Heart right ventricle (tissue), 16 donors: ENCODE results near the gene PRPF8. TPM values are rescaled to one million over a fixed set of nuclear protein-coding genes. Genes with fewer than 3 reads are reported as not detected.
A peak's percentile ranks its signal among the peaks of the same experiment; 100 is the strongest.

Experiments
- ATAC-seq, 8 donors: fragments of 200-7000 bp; cut with Tn5 transposase; one replicate each; pipeline ENCODE4 v1.9.1; 2020; ENCODE audit warnings: mild to moderate bottlenecking in 8 of 8, moderate library complexity in 8 of 8, moderate number of reproducible peaks in 1 of 8
- DNase-seq, 2 donors: peaks; one replicate each; pipeline ENCODE4 v3.0.0-alpha.2; 2020
- H3K27ac ChIP-seq, 10 donors: fragments of 200-600 bp; sonication (generic) in 2 of 10; one replicate each; pipeline versions ENCODE4 v1.5.0 to v1.8.0; 2020 to 2022; ENCODE audit warnings: mild to moderate bottlenecking in 3 of 10
- H3K27me3 ChIP-seq, 7 donors: fragments of 200-600 bp; one replicate each; pipeline ENCODE4 v1.8.0; 2021 to 2022; ENCODE audit warnings: mild to moderate bottlenecking in 2 of 7
- H3K36me3 ChIP-seq, 9 donors: fragments of 200-600 bp; sonication (generic) in 1 of 9; one replicate each; pipeline versions ENCODE4 v1.5.0 to v1.8.0; 2020 to 2022; ENCODE audit warnings: mild to moderate bottlenecking in 2 of 9
- H3K4me1 ChIP-seq, 9 donors: fragments of 200-600 bp; sonication (generic) in 1 of 9; one replicate each; pipeline versions ENCODE4 v1.5.0 to v1.8.0; 2020 to 2022; ENCODE audit warnings: mild to moderate bottlenecking in 4 of 9
- H3K4me3 ChIP-seq, 10 donors: fragments of 200-600 bp; sonication (generic) in 2 of 10; one replicate each; pipeline versions ENCODE4 v1.5.0 to v1.8.0; 2020 to 2022; ENCODE audit warnings: mild to moderate bottlenecking in 7 of 10, moderate library complexity in 2 of 10
- H3K9me3 ChIP-seq, 11 donors: fragments of 200-600 bp in 10 of 11; sonication (generic) in 2 of 11; one replicate each; pipeline versions ENCODE4 v1.5.0 to v1.8.0; 2013 to 2022; ENCODE audit warnings: mild to moderate bottlenecking in 2 of 11, control low read depth in 1 of 11, moderate library complexity in 1 of 11
- WGBS, 2 donors: extraction: QIAGEN DNeasy Blood & Tissue Kit; methylation state at CpG; one replicate each; pipeline ENCODE4 v1.1.7; 2013; ENCODE audit warnings: inconsistent platforms in 1 of 2; 5-methylcytosine and 5-hydroxymethylcytosine counted together
- intact Hi-C, 10 donors: fragments of 100-400 bp; cut with DNase I; formaldehyde crosslinking; loops; one replicate each; pipeline versions ENCODE4 v1.11.1 to v1.14.2; 2022
- polyA plus RNA-seq, 2 donors: library from polyadenylated mRNA; stranded (reverse); fragments of 200-250 nt; gene quantifications; one replicate each; pipeline ENCODE4 v1.2.3, GENCODE V29; 2013
- total RNA-seq, 10 donors: library from RNA; stranded (reverse); fragmentation: NEBNext Ultra II Directional in 3 of 10; extraction: Animal tissue kit (Norgen Biotek cat#: 25700) in 3 of 10; gene quantifications; one replicate each; pipeline versions ENCODE4 v1.2.1 to v1.2.4, GENCODE V29; 2021 to 2023
- TF ChIP-seq, protein P1 (sequence below), 9 donors: fragments of 200-600 bp; sonication (generic) in 2 of 9; IDR thresholded peaks; one replicate each; pipeline versions ENCODE4 v1.5.0 to v1.8.0; 2021 to 2022; ENCODE audit warnings: antibody characterized with exemption in 9 of 9, mild to moderate bottlenecking in 5 of 9, moderate library complexity in 1 of 9
- donor health status: Arrhythmogenic right ventricular cardiomyopathy.
- donor health status: ischemic (EF 13 %, LVEDD 7.1; RV severe dilation, severe dysfunction).
- donor health status: healthy with polysubstance abuse.
- donor health status: DM: no; HTN: yes; CAD: no.
- donor health status: DM: no; HTN: no; CAD: no.
- donor health status: ischemic (EF 25% LVEDD 6.9; RV normal size, moderate dysfunction).
- donor health status: ischemic (EF 25% LVEDD 5.7; RV mildly dilated, moderate dysfunction).
- donor health status: healthy.
- donor health status: DM: yes; HTN: yes; CAD: no.
- donor health status: Ischemic cardiomyopathy.
- donor health status: ischemic (EF 35%, LVEDD 5.7; RV mildly dilated, moderate dysfunction).
- donor health status: nonischemic (EF 11% LVEDD 7.7; RV severe dilation, severe dysfunction).
- donor health status: DM: yes; HTN: yes; CAD: no.
- donor health status: PGD.
- donor health status: ischemic (EF 29% LVEDD 5.4; RV normal size, mild dysfunction).
- donor health status: nonischemic (EF 23%, LVEDD 6.1; RV moderate dilation, normal function).

Gene PRPF8
- total and polyA plus RNA-seq, 12 donors = 79.1 to 205 (median 173) TPM

DNA sequence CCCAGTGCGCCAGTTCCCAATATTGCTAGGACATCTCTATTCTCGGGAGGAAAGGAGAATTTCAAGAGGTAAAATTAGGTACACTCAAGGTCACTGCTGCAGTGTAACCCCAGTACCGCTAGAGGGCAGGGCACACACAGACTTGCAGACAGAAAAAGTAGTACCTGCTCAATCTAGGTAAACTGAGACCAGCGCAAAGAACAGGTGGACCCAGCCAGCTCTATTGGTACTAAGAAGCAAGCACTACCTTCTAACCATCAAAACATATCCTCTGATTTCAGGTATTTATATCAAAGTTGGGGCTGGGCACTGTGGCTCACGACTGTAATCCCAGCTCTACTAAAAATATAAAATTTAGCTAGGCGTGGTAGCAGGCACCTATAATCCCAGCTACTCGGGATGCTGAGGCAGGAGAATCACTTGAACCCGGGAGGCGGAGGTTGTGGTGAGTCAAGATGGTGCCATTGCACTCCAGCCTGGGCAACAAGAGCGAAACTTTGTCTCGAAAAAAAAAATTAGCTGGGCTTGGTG is 36.3 kb upstream of the PRPF8 start:
- Histone ChIP-seq H3K9me3 (no peaks in the 10 kb centered on the region), H3K4me1 (peaks cover 18 to 64% (median 43%) of the 10 kb centered on the region in 9 donors), H3K27ac (peak overlapping the region in 7 of 10 donors; percentile 21 to 77 (median 63)), H3K4me3 (peak overlapping the region in 2 of 10 donors; percentile 22 to 30), H3K27me3 (no peaks in the 10 kb centered on the region), H3K36me3 (peaks cover 0 to 2% (median 0%) of the 10 kb centered on the region in 9 donors)
- 30 to 37% methylated on average over 11 of the region's 11 CpGs for WGBS, 2 donors
- DNase-seq (peak in 1 of 2 donors; percentile 55), ATAC-seq (no peak)
- intact Hi-C loops = loop anchor here in 6 of 10 donors (2.0 to 10.0 kb wide), 8 partner anchors 61 to 324 kb away; partner anchors contain the start of genes OVCA2 (in 2 of the 6), DPH1 (in 1 of the 6) and RTN4RL1 (in 1 of the 6)
- TF ChIP-seq, protein P1, sequence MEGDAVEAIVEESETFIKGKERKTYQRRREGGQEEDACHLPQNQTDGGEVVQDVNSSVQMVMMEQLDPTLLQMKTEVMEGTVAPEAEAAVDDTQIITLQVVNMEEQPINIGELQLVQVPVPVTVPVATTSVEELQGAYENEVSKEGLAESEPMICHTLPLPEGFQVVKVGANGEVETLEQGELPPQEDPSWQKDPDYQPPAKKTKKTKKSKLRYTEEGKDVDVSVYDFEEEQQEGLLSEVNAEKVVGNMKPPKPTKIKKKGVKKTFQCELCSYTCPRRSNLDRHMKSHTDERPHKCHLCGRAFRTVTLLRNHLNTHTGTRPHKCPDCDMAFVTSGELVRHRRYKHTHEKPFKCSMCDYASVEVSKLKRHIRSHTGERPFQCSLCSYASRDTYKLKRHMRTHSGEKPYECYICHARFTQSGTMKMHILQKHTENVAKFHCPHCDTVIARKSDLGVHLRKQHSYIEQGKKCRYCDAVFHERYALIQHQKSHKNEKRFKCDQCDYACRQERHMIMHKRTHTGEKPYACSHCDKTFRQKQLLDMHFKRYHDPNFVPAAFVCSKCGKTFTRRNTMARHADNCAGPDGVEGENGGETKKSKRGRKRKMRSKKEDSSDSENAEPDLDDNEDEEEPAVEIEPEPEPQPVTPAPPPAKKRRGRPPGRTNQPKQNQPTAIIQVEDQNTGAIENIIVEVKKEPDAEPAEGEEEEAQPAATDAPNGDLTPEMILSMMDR (IDR thresholded peaks at IDR 0.05) = peak; percentile 91 to 98 (median 95)

DNA sequence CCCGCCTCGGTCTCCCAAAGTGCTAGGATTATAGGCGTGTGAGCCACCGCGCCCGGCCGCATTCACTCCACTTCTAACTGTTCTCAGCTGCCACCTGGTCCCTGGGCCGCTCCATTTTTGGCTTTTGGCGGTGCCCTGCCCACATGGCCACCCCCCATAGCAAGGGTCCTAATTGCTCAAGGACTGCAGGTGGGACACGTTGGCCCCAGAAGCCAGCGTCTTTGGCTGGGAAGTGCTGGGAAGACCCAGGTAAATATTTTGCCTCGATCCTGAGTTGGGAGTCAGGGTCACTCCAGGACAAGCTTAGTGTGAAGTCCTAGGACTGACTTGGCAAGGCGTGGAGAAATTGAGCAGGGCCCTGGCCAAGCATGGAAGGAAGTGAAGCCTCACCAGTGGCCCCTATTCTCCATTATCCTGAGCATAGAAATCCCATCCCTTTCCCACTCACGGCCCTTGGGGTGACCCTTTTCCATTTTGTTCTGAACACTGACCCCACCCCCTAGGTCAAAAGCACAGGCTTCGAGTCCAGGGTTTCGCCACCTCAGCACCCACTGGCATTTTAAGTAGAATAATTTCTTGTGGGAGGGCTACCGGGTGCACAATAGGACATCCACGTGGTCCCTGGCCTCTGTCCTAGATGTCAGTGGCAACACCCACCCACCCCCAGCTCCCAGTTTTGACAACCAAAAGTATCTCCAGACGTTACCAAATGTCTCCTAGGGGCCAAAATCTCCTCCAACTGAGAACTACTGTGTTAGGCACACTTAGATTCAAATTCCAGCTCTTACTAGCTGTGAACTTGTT is 33.9 kb upstream of the PRPF8 start:
- DNase-seq = no peak

DNA sequence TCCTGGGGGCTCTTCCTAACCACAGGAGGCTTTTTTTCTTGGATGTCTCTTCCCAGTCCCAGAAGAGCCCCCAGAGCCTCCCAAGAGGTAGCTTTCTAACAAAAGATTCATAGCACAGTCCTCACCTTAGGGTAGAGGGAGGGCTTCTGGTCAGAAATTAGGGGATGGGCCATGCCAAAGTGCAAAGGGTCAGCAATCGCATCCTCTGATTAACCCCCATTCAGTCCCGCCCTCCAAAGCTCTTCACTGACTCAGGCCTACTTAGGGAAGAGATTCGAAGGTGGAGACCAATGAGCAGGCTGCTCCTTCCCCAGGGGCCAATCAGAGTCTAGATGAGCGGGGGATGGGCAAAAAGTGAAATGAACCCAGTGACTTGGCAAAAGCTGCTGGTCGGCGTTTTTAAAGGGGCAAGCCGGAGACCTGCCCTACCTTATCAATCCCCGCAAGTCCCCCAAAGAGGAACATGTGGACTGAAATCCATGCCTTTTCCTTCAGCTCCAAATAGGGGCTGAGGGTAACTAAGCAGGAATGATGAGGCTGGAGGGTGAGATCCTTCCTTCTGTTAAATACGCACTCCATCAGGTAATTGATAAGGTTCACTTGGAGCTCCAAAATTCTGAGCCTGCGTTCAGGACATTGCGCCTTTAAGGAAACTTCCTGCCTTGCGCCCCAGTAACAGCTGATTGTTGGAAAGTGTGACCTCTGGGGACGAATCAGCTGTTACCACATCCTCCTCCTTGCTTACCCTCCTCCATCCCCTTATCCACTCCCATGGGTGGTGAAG is 32.4 kb upstream of the PRPF8 start:
- peak; percentile 53 to 79 (median 68) for ATAC-seq
- peaks cover 17 to 60% (median 50%) of the 10 kb centered on the region in 9 donors for H3K4me1 ChIP-seq
- peak overlapping the region; percentile 97 to 100 (median 98) for H3K27ac ChIP-seq
- H3K36me3 ChIP-seq = peaks cover 0 to 26% (median 18%) of the 10 kb centered on the region in 9 donors
- TF ChIP-seq, protein P1 (IDR thresholded peaks at IDR 0.05) = no peak
- peak overlapping the region; percentile 45 to 99 (median 81) for H3K4me3 ChIP-seq
- no peaks in the 10 kb centered on the region for H3K27me3 ChIP-seq
- DNase-seq = peak; percentile 77 to 97
- 0% methylated on average over 13 of the region's 13 CpGs for WGBS, 2 donors
- intact Hi-C loops = loop anchor here in 3 of 10 donors (2.0 to 10.0 kb wide), 7 partner anchors 32 to 452 kb away; partner anchors contain the start of genes PRPF8 (in 1 of the 3) and RILP (in 1 of the 3)
- H3K9me3 ChIP-seq = no peaks in the 10 kb centered on the region

More for the DNA sequence above, 33.9 kb upstream of the PRPF8 start:
- Histone ChIP-seq H3K27me3 (no peaks in the 10 kb centered on the region), H3K4me3 (peak overlapping the region in 1 of 10 donors; percentile 81), H3K36me3 (peaks cover 0 to 11% (median 3%) of the 10 kb centered on the region in 9 donors), H3K4me1 (peaks cover 15 to 57% (median 37%) of the 10 kb centered on the region in 9 donors), H3K9me3 (no peaks in the 10 kb centered on the region), H3K27ac (peak overlapping the region; percentile 97 to 100 (median 98))
- 64 to 67% methylated on average over 19 of the region's 19 CpGs for WGBS, 2 donors
- ATAC-seq = no peak
- intact Hi-C loops = loop anchor here in 2 of 10 donors (5.0 to 10.0 kb wide), 4 partner anchors 126 to 454 kb away; no protein-coding TSS in a partner anchor
- TF ChIP-seq, protein P1 (IDR thresholded peaks at IDR 0.05) = no peak
